Glomerular endothelial cell (primary cell): Measurements from ENCODE around the gene PSMB5. TPM values are rescaled to one million over a fixed set of nuclear protein-coding genes. Genes with fewer than 3 reads are reported as not detected.

Experiments
- DNase-seq: peaks from one replicate; pipeline ENCODE4 v3.0.0-alpha.2; 2011; ENCODE audit warnings: low read depth, low spot score; ENCODE audit errors: extremely low read depth
- total RNA-seq: library from RNA; depleted of rRNA; stranded (reverse); fragments of >200 nt; gene quantifications from 2 replicates; pipeline ENCODE4 v1.2.3, GENCODE V29; 2015

The PSMB5 gene
- total RNA-seq, 1 donor from 2014 or later: 244 TPM

GRCh38 chr14:23045419-23046357, 11.0 kb upstream of the PSMB5 start:
- no peak for DNase-seq

- no peak for DNase-seq
Observed at GRCh38 chr14:23044840-23045239, 10.1 kb upstream of the PSMB5 start.

GRCh38 chr14:23043754-23044153, 9.1 kb upstream of the PSMB5 start:
- no peak for DNase-seq

- no peak for DNase-seq
Observed at GRCh38 chr14:23043145-23043544, 8.4 kb upstream of the PSMB5 start.

- no peak for DNase-seq
Observed at GRCh38 chr14:23042162-23042965, 7.7 kb upstream of the PSMB5 start, which contains the start of gene PSMB11. PSMB11 (plus strand) TSS chr14:23042212; CDS start chr14:23042226, 14 bp downstream.

- DNase-seq: no peak
Observed at GRCh38 chr14:23041729-23042128, 7.0 kb upstream of the PSMB5 start.

- no peak for DNase-seq
Observed at GRCh38 chr14:23040100-23040499, 5.4 kb upstream of the PSMB5 start.

GRCh38 chr14:23035303-23036144, 824 bp upstream of the PSMB5 start:
- DNase-seq: no peak

- DNase-seq: no peak
Observed at GRCh38 chr14:23033801-23034497, 751 bp downstream of the PSMB5 start.

GRCh38 chr14:23033251-23033727, 1.4 kb downstream of the PSMB5 start:
- DNase-seq: no peak

- DNase-seq: no peak
Observed at GRCh38 chr14:23030936-23031335, 3.8 kb downstream of the PSMB5 start.

GRCh38 chr14:23028799-23029198, 5.9 kb downstream of the PSMB5 start:
- no peak for DNase-seq

- DNase-seq: no peak
Observed at GRCh38 chr14:23025151-23025814, 9.4 kb downstream of the PSMB5 start.

- no peak for DNase-seq
Observed at GRCh38 chr14:23024612-23025075, 10.1 kb downstream of the PSMB5 start.

GRCh38 chr14:23023795-23024152, 10.9 kb downstream of the PSMB5 start:
- DNase-seq: no peak

GRCh38 chr14:23023022-23023794, 11.5 kb downstream of the PSMB5 start:
- no peak for DNase-seq

GRCh38 chr14:23021889-23022442, 12.7 kb downstream of the PSMB5 start:
- DNase-seq: no peak

- DNase-seq: no peak
Observed at GRCh38 chr14:23021434-23021833, 13.3 kb downstream of the PSMB5 start.
